ENCODE results near the gene JMJD1C.
"Not testable (repeated sequence)": the region's sequence is repeated elsewhere in the genome, so short reads cannot be mapped to it uniquely, and the experiment has no call there.

Gene JMJD1C

GRCh38 chr10:63465293-63466143, at the start of gene JMJD1C:
Gene JMJD1C, minus strand, starts transcription at chr10:63465977. Its CDS starts 315 bp downstream, at chr10:63465662.
- DNase-seq = peak; percentile 31

GRCh38 chr10:63515002-63515763, 49.4 kb upstream of the JMJD1C start:
- DNase-seq = no peak

- DNase-seq = no peak
Observed at GRCh38 chr10:63506554-63506953, 40.8 kb upstream of the JMJD1C start.

- no peak for DNase-seq
Observed at GRCh38 chr10:63505562-63505961, 39.8 kb upstream of the JMJD1C start.

- DNase-seq = peak; percentile 42
Observed at GRCh38 chr10:63504145-63504881, 38.5 kb upstream of the JMJD1C start.

- no peak for DNase-seq
Observed at GRCh38 chr10:63503395-63503794, 37.6 kb upstream of the JMJD1C start.

GRCh38 chr10:63502832-63503231, 37.1 kb upstream of the JMJD1C start:
- DNase-seq = no peak

- no peak for DNase-seq
Observed at GRCh38 chr10:63501954-63502353, 36.2 kb upstream of the JMJD1C start.

GRCh38 chr10:63500551-63500950, 34.8 kb upstream of the JMJD1C start:
- DNase-seq = not testable (repeated sequence)

- no peak for DNase-seq
Observed at GRCh38 chr10:63498665-63499064, 32.9 kb upstream of the JMJD1C start.

GRCh38 chr10:63497321-63497720, 31.5 kb upstream of the JMJD1C start:
- no peak for DNase-seq

GRCh38 chr10:63496561-63496960, 30.8 kb upstream of the JMJD1C start:
- DNase-seq = no peak

GRCh38 chr10:63494951-63495350, 29.2 kb upstream of the JMJD1C start:
- no peak for DNase-seq

- DNase-seq = no peak
Observed at GRCh38 chr10:63493004-63493403, 27.2 kb upstream of the JMJD1C start.

GRCh38 chr10:63492317-63492690, 26.5 kb upstream of the JMJD1C start:
- not testable (repeated sequence) for DNase-seq

- DNase-seq = no peak
Observed at GRCh38 chr10:63491588-63492316, 26.0 kb upstream of the JMJD1C start.

- no peak for DNase-seq
Observed at GRCh38 chr10:63489838-63490237, 24.1 kb upstream of the JMJD1C start.

- no peak for DNase-seq
Observed at GRCh38 chr10:63487990-63488389, 22.2 kb upstream of the JMJD1C start.

- DNase-seq = no peak
Observed at GRCh38 chr10:63483983-63484382, 18.2 kb upstream of the JMJD1C start.

- no peak for DNase-seq
Observed at GRCh38 chr10:63481815-63482421, 16.1 kb upstream of the JMJD1C start.

GRCh38 chr10:63480237-63480636, 14.5 kb upstream of the JMJD1C start:
- no peak for DNase-seq

- DNase-seq = no peak
Observed at GRCh38 chr10:63478564-63478963, 12.8 kb upstream of the JMJD1C start.

All from NCI-H510A treated with DMSO at 0.1 percent for 48 hours (cell line).